Stimulated activated CD4-positive, alpha-beta T cell treated with anti-CD3 and anti-CD28 coated beads, Interleukin-2, amount 100 ng/mL, for 24 hours (primary cell): ENCODE results near the gene CCT6B.
"Not testable (repeated sequence)": the region's sequence is repeated elsewhere in the genome, so short reads cannot be mapped to it uniquely, and the experiment has no call there.

Source experiments
- DNase-seq, 2 donors: peaks; one replicate each; pipeline ENCODE4 v3.0.0-alpha.2; 2020

The CCT6B gene

GRCh38 chr17:34980353-34980680, 19.1 kb upstream of the CCT6B start, which contains the start of gene LIG3:
Gene LIG3, plus strand, starts transcription at chr17:34980512. Its CDS starts 2,494 bp downstream, at chr17:34983006.
- peak; percentile 95 to 96 for DNase-seq

GRCh38 chr17:34979650-34980352, 18.5 kb upstream of the CCT6B start:
- no peak for DNase-seq

GRCh38 chr17:34979153-34979552, 17.9 kb upstream of the CCT6B start:
- no peak for DNase-seq

- no peak for DNase-seq
Measured at GRCh38 chr17:34974794-34975785, 13.8 kb upstream of the CCT6B start.

GRCh38 chr17:34974179-34974578, 12.9 kb upstream of the CCT6B start:
- no peak for DNase-seq

- DNase-seq = no peak
Measured at GRCh38 chr17:34958438-34958837, 2.8 kb downstream of the CCT6B start.

- not testable (repeated sequence) for DNase-seq
Measured at GRCh38 chr17:34950780-34951179, 10.5 kb downstream of the CCT6B start.

GRCh38 chr17:34930283-34930682, 31.0 kb downstream of the CCT6B start:
- no peak for DNase-seq

- DNase-seq = no peak
Measured at GRCh38 chr17:34926661-34927060, 34.6 kb downstream of the CCT6B start.

GRCh38 chr17:34920676-34921075, 40.6 kb downstream of the CCT6B start:
- DNase-seq = no peak

GRCh38 chr17:34917381-34917780, 43.9 kb downstream of the CCT6B start:
- no peak for DNase-seq

- no peak for DNase-seq
Measured at GRCh38 chr17:34916120-34916519, 45.1 kb downstream of the CCT6B start.

- no peak for DNase-seq
Measured at GRCh38 chr17:34913001-34913400, 48.3 kb downstream of the CCT6B start.

GRCh38 chr17:34909040-34909439, 52.2 kb downstream of the CCT6B start:
- no peak for DNase-seq

GRCh38 chr17:34902831-34903547, 58.3 kb downstream of the CCT6B start:
- no peak for DNase-seq

- no peak for DNase-seq
Measured at GRCh38 chr17:34899643-34900291, 61.5 kb downstream of the CCT6B start.

- DNase-seq = no peak
Measured at GRCh38 chr17:34895383-34895782, 65.9 kb downstream of the CCT6B start.

- DNase-seq = no peak
Measured at GRCh38 chr17:34894964-34895363, 66.3 kb downstream of the CCT6B start.

GRCh38 chr17:34892461-34893249, 68.6 kb downstream of the CCT6B start:
- peak in 1 of 2 donors; percentile 34 for DNase-seq

- no peak for DNase-seq
Measured at GRCh38 chr17:34886831-34887230, 74.4 kb downstream of the CCT6B start.

- DNase-seq = no peak
Measured at GRCh38 chr17:34885076-34885475, 76.2 kb downstream of the CCT6B start.

GRCh38 chr17:34884597-34884996, 76.7 kb downstream of the CCT6B start:
- DNase-seq = no peak
